T1000 (cell line): ENCODE measurements around the gene CDC16.

Experiments
- DNase-seq: peaks from one replicate; lab custom pipeline; 2025; ENCODE audit warnings: mixed read lengths; lab: John Stamatoyannopoulos, UW

Gene CDC16

DNA sequence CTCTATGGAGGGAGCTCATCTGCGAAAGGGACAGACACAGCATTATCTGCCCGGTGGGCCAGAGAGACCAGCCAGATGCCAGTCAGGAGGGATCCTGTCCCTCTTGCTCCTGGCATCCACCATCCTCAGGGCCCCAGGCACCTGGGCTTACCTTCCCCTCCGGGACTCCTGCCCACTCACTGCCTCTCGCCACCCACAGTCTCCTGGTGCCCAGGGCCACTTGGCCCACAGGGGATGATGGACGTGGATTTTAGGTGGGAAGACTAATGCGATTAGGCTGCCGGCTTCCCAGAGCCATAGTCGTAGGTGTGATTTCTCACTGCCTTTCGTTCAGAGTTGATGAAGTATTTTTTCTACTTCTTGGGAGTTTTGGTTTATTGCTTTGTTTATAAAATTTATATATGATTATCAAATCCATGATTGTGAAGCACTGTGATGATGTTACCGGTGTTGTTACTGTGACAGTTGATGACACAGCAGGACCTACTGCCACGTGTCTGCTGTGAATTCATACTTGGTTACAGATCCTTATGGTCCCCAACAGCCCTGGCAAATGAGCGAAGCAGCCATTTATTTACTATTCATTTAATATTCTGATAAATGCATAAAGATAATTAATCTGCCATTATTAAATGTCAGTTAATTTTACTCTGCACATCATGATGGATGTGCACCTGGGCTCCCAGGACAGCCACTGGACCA is 65.1 kb downstream of the CDC16 start:
- no peak for DNase-seq

DNA sequence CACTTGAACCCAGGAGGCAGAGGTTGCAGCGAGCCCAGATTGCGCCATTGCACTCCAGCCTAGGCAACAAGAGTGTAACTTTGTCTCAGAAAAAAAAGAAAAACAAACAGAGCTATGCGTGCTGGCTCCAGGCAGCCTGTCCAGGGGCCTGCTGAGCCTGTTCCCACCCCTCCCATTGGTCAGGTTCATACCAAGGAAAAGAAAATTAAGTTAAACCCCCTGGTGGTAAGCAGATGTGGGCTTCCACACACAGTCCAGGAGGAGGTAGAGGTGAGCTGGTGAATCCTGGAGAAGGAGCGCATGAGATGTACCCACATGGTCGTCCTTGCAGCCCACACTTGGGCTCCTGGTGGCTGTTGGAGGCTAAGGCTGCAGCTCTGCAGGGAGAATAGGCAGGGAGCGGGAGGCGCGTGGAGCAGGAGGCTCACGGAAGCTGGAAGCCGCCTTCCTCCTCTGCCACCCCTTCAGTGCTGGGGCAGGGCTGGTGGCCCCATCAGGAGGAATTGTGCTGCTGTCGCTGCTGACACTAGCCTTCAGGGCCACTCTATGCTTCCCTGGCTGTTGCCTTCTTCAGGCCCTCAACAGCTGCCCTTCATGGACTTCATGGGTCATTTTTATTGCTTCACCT is 69.1 kb downstream of the CDC16 start:
- DNase-seq = no peak

DNA sequence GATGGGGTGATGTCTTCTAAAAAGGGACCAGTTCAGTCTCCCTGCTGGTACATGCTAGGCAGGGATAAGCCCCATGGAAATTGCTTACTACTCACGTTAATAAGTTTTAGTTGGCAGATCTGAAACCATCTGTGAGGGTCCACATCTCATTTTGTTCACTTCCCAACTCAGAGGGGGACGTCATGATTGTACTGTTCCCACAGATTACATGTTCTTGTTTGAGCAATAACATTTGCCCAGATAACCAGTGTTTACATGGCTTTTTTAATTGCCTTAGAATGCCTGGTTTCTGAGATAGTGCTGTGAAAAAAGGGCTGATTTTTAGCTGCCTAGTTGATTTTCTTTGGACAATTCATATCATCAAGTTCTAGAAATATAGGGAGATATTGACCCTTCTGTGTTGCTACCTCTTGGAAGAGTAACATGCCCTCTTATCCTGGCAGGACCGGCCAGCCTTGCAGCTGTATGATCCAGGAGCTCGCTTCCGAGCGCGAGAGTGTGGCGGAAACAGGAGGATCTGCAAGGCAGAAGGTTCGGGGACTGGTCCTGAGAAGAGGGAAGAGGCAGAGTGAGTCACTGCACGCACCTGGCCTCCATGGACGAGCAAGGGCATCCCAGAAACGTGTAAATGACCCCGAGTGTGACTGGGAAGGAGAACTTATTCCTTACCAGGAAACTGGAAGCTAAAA is 69.8 kb downstream of the CDC16 start:
- no peak for DNase-seq

DNA sequence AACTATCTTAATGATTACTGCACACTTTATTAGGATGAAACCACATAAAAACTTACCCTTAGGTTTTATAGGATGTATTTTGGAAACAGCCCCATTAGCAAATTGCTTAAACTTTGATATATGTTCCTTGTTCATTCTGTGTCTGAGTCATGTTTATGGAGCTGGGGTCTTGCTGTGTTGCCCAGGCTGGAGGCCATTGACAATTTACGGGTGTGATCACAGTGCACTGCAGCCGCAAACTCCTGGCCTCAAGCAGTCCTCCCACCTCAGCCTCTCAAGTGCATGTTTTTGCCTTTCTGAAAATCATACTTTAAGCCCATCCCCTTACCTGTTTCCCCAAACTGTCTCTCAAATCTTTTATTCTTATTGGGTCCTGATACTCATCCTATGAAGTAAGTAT is 74.4 kb downstream of the CDC16 start:
- DNase-seq = no peak

DNA sequence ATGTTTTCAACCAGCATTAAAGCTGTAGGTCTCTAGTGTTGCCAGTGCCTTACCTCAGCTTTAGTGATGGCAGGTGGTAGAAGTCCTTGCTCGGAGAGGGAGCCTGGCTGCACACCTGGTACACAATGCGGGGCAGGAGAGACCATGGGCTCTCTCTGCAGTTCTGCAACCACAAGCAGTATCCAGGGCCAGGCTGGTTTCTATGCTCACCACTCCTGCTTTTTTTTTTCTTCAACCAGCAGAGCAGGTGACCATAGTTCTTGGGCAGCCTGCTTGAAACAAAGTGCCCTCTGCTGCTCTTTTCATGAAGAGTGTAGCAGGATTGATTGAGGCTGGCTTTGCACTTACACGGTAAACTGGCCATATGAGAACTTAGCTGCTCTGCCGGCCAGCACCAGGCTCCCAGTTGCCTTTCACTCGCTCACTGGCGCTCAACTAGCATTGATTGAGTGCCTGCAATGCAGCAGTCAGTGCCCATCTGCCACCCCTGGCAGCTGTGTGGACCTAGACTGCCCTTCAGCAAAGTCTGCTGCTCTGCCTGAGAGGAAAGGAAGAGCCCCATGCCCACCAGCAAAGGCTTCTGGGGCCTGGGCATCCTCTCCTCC is 75.2 kb downstream of the CDC16 start:
- no peak for DNase-seq

DNA sequence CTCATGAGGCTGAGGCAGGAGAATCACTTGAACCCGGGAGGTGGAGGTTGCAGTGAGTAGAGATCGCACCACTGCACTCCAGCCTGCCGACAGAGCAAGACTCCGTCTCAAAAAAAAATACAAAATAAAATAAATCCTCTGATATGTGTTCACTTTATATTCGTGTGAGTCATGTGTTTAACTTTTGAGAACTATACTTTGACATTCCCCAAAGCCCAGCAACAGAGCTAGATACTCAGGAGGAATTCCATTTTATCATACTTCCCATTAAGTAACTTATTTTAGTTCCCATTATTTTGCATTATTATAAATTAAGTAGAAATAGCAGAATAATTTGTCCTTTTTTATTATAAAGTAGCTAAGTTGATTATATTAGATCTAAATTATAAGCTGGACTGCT is 76.3 kb downstream of the CDC16 start:
- DNase-seq = no peak

DNA sequence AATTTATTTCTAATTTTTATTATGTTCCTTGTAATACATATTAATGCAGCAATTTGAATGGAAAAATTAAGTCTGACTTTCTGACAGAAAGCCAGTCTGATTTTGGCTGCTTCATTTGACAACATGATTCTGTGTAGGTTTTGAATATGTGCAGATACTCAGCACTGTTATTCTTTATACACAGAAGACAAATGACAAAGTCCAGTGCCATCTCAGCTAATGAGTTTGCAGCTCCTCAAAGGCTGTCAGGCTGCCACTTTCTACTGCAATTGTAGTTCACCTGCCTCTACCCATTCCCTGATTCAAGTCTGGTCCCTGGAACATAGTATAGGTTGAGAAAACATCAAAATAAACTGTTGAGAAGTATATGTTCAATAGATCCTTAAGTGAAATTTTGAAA is 76.7 kb downstream of the CDC16 start:
- DNase-seq = no peak

DNA sequence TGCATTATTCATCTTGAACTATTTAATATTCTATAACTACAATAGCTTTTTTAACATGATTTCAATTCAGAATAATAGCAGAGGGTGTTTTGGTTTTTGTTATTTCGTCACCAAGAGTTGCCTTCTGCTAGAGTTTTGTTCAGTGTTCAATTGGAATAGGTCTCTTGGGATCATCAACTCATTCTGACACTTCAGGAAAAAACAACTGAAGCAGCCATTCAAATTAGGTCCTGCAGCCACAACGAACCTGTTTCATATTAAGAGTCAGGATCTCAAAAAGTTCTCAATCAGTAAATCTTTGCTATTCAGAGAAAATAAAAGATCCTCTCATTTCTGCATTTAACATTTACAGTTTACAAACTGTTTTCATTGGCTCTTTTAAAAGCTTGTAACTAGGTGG is 77.2 kb downstream of the CDC16 start:
- no peak for DNase-seq

DNA sequence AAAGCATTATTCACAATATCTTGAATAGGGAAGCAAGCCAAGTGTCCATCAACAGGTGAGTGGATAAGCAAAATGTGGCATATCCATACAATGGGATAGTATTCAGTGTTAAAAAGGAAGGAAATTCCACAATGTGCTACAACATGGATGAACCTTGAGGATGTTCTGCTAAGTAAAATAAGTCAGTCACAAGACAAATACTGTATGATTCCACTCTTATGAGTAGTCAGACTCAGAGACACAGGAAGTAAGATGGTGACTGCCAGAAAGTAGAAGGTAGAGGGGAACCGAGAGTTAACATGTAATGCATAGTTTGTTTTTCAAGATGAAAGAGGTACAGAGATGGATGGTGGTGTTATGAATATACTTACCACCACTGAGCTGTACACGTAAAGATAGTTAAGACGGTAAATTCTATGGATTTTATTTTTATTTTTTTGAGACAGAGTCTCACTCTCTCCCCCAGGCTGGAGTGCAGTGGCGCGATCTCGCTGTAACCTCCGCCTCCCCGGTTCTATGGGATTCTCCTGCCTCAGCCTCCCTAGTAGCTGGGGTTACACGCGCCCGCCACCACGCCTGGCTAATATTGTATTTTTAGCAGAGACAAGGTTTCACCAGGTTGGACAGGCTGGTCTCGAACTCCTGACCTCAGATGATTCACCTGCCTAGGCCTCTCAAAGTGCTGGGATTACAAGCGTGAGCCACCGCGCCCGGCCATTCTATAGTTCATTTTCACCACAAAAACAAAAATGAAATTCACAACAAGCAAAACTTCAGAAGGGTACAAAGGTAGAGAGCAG is 78.6 kb downstream of the CDC16 start:
- no peak for DNase-seq

DNA sequence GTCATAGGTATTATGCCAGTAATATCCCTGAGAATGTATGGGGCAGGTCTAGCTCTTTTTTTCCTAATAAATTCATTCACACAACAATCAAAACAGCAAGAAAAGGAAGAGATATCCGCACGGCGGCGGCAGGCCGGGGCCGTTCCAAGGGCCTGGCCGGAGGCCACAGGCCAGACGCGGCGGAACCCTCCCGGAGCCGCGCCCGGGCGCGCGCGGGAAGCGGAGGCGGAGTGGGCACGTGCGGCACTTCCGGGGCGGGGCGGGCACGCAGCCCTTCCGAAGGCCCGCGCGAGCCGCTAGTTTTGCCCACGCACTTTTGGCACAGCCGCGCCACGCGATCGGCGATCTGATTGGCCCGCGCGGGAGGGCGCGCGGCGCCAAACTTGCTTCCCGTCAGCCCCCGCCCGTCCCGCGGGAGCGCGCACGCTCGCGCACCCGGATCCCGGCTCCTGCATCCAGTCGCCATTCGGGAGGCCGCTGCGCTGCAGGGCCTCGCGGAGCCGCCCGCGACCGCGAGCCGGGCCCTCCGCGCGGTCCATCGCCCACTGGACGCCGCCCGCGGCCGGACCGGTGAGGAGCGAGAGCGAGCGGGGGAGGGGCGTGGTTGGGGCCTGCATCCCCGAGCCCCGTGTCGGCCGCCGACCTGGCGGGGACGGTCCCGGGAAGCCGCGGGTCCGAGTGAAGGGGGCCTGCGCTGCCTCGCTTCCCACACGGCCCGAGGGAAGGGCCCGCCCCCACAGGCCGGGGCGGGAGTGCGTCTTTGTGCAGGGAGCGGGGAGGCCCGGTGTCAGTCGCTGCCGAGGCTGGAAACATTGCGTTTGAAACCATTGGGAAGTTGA is 79.6 kb downstream of the CDC16 start, which contains the start of gene CHAMP1:
Gene CHAMP1, plus strand, starts transcription at position 430 of the 839 bp plus-strand sequence. CDS start 9,340 bp downstream, outside the sequence.
- DNase-seq = peak; percentile 96

DNA sequence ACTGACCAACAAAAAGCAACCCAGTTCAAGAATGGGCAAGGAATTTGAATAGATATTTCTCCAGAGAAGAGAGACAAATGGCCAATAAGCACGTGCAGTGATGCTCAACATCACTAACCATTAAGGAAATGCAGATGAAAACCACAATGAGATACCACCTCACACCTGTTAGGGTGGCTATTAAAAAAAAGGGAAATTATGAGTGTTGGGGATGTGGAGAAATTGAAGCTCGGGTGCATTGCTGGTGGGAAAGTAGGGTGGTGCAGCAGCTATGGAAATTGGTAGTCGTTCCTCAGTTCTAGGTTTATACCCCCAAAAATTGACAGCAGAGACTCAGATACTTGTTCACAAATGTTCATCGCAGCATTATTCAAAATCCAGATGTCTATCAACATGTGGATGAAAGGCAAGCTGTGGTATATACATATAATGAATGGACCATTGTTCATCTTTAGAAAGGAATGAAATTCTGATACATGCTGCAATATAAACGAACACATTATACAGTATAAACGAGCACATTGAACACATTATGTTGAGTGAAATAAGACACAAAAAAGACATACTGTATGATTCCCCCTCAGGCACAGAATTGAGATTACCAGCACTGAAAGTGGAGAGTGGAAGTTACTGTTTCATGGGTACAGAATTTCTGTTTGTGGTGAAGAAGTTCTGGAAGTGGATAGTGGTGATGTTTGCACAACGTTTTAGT is 80.5 kb downstream of the CDC16 start:
- DNase-seq = no peak

DNA sequence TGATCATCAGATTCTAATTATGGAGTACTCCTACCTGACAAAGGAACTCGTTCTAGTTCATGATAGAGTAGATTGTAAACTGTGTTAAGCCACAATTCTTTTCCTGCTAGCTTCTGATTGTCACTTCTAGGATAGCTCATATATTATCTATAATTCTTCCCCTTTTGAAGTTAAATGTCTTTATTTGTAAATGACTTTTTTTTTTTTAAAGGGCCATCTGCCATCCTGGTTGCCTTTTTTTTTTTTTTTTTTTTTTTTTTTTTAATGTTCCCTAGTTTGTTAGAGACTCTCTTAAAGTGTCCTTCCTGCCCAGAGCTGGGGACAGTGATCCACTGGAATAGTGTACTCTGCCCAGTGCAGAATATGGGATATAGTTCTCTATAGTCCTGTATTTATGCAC is 83.9 kb downstream of the CDC16 start:
- no peak for DNase-seq

DNA sequence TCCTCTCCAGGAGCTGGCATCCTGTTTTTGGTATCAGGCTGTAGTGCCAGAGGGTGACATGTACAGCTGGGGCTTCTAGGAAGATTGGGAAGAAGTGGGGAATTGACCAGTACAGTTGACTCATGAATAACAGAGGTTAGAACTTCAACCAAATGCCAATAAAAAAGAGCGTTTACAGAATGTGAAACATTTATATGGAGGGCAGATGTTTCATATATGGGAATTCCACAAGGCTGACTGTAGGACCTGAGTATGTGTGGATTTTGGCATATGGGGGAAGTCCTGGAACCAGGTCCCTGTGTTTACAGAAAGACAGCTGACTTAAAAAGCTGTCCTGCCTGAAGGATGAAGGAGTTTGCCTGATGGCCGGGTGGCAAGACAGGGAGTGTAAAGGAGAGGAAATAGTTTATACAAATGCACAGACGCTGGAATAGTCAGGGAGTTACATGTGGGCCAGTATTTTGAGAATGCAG is 84.8 kb downstream of the CDC16 start:
- DNase-seq = peak; percentile 28

DNA sequence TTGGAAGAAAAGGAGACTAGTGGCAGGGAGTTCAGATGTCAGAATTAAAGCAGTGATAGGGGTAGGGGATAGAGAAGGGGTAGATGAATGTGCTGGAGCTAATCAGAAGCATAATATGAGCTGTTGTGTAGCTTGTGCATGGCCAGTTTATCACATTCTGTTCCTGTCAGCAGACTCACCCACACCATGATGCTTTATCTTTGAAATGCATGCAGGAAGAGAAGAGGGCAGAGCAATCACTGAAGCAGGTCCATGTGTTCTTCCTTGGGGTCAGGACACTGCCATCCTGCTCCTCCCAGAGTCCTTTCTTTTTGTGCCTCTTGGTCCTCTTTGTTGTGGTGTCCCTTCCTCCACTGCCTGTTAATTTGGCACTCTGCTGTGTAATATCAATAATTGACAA is 85.4 kb downstream of the CDC16 start:
- no peak for DNase-seq

DNA sequence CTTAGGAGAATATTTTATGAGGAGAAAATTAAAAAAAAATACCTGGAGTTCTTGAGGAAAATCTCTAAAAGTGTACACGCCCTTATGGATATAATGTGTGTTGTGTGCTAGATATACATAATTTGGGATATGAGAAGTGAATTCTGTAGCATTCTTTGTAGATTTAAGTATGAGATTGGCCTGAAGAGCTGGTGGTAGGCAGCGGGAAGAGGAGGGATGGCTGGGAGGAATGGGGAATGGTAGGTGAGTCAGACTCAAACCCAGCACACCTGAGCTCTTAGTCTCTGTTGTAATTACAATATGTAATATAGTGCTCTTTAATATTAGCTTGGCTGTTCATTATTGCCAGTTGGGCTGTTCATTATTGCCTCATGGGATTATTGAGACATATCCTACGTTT is 86.6 kb downstream of the CDC16 start:
- no peak for DNase-seq
